HG02943 (cell line): Measurements from ENCODE around the gene NHERF1.

Source experiments
- ATAC-seq: cut with Tn5 transposase; IDR thresholded peaks from one replicate; pipeline ENCODE4 v1.9.1; 2021; ENCODE audit warnings: mild to moderate bottlenecking, low read depth, moderate library complexity; ENCODE audit not compliant: unreplicated experiment

Gene NHERF1

DNA sequence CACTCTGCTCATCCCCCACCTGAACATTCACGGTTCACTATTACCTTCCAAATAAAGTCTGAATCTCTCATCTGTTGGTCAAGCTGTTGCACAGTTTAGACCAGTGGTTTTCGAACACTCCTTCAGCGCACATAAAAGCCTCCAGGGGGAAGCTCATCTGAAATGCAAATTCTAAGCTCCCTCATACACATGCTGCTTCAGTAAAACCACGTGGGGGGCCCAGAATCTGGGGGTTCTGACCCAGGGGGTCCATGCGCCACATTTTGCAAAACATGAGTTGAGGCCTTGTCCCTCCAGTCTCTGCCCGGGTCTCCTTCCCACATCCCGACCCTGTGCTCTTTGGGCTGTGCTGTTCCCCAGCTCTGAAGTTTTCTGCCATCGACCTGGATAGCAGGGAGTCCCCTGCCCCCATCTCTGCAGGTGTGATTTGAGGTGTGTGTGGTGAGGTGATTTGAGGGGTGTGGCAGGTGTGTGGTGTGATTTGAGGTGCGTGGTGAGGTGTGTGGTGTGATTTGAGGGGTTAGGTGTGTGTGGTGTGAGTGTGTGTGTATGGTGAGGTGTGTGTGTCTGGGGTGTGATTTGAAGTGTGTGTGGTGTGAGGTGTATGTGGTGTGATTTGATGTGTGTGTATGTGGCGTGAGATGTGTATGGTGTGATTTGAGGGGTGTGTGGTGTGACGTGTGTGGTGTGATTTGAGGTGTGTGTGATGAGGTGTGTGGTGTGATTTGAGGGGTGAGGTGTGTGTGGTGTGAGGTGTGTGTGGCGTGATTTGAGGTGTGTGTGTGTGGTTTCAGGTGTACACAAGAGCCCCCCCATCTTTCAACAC, 16.2 kb upstream of the NHERF1 start:
- ATAC-seq: no peak

- ATAC-seq: no peak
These were observed 14.9 kb upstream of the NHERF1 start for GRCh38 chr17:74733365-74734122.

GRCh38 chr17:74734256-74734655, 14.2 kb upstream of the NHERF1 start:
- no peak for ATAC-seq

GRCh38 chr17:74736513-74737298, 11.7 kb upstream of the NHERF1 start, which contains the start of gene RAB37:
Gene RAB37 (plus strand): TSS chr17:74737256. CDS start chr17:74737273, 17 bp downstream.
- ATAC-seq: peak; percentile 46

DNA sequence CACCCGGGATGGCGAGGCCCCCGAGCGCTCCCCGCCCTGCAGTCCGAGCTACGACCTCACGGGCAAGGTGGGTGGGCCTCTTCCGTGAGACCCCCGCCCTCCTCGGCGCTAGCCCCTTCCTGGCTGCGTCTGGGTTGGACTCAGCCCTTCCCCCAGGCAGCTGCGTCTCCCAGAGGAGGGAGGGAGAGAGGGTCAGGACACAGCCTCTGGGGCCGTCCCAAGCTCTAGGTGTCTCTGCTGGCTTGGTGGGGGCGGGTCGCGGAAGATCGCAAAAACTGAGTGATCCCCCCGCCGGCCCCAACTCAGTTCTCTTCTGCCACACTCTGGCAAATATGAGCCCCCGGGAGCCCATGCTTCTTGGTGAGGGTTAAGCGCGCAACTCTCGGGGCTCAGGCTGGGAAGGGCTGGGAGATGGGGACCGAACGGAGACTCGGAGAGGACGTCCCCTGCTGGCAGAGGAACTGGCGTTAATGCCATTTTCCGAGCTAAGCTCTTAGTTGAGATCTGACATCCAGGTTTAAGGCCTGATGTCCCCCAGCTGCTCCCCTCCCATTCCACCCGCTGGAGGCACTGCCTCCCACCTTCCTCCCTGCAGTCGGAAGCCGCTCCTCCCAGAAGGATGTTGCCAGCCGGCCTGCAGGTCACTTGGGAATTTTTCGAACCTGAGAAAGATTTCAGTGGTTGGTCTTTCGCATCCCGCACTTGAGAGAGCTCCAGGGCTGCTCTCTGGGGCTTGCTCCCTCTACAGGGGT, 11.0 kb upstream of the NHERF1 start:
- ATAC-seq: no peak

DNA sequence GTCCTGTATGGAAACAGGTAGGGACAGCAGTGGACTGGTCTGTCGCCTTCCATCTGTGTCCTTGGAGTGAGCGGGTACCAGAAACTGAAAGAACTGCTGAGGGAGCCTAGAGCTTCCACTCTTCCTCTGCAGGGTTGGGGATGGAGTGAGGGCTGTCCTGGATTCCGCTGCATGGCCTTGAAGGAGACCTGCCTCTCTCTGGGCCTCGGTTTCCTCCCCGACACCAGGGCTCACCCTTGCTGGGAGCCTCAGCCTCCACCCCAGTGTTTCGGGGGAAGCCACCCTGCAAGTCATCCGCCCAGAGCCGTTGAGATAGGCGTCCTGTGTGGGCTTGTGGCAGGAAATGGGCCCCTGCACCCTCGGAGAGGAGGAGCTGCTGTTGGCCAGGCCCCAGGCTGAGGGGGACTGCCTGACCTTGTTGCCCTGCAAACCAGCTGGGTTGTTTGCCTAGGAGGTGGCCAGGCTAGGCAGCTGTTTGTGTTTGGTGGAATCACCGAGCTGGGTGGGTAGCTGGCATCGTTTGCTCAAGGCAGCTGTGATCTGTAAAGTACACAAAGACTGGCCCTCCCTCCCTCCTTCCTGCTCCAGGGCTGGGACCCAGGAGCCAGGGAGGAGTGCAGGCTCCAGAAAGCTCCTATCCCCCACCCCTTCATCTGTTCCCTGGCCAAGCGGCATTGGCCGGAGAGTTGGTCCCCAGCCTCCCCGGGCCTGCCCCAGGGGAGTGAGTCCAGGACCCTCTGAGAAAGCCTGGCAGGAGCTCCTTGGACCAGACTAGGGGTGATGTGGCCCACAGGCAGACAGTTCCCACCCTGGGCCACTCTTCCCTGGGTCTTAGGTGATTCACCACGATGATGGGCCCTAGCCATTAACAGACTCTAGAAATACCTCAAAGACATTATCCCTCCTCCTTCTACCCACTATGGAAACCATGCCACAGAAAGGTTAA, 10.1 kb upstream of the NHERF1 start:
- ATAC-seq: peak; percentile 40

DNA sequence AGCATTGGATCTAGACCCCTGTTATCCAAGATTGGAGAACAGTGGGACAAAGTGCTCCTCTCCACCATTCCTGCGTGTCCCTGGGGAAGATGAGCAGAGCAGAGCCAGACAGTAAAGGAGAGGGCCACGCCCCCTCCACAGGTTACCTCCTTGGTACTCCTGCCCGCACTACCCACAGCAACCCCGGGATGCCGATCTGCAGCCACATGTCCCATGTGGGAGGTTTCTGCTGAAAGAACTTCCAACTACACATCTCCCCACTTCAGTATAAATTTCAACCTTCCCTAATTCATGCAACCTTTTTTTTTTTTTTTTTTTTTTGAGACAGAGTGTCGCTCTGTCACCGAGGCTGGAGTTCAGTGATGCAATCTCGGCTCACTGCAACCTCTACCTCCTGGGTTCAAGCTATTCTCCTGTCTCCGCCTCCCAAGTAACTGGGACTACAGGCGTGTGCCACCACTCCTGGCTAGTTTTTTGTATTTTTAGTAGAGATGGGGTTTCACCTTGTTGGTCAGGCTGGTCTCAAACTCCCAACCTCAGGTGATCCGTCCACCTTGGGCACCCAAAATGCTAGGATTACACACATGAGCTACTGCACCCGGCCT, 9.1 kb upstream of the NHERF1 start:
- no peak for ATAC-seq

- no peak for ATAC-seq
These were observed 8.3 kb upstream of the NHERF1 start for GRCh38 chr17:74740173-74740572.

DNA sequence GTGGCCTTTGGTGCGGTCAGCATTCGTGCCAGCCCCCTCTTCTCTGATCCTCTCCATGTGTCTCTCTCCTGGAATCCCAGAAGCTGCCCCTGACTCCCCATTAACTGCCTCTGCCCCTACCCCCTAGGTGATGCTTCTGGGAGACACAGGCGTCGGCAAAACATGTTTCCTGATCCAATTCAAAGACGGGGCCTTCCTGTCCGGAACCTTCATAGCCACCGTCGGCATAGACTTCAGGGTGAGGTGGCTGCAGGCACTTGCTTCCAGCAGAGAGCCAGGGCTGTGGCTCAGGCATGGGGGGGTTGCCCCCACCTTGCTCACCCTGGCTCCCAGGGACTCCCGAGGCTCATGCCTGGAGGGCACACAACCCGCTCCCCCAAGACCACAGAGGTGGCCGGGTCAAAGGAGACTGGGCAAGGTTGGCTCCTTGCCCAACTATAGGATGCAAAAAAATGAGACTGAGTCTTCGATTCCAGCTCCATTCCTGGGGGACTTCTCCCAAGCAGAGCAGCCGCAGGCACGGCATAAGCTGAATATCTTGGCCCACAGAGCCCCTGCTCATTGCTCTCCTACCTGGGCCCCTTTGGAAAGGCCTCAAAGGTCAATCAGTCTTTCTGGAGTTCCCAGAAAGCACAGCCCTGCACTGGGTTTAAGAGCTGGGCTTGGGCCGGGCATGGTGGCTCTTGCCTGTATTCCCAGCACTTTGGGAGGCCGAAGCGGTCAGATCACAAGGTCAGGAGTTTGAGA, 7.6 kb upstream of the NHERF1 start:
- ATAC-seq: no peak

DNA sequence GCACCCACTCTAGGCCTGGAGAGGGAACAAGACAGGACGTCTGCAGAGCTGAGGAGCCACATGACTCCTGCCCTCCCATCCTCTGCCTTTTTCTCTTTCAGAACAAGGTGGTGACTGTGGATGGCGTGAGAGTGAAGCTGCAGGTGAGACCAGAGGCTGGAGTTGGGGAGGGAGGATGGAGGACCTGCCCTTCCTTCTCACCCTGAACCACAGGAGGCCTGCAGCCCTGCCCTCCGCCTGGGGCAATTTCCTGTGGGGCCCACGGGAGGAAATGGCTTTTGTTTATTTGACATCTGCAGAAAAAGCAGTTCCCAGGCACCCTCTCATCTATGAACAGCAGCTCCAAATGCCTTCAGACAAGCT, 6.3 kb upstream of the NHERF1 start:
- no peak for ATAC-seq

- no peak for ATAC-seq
These were observed 5.4 kb upstream of the NHERF1 start for GRCh38 chr17:74742978-74743545.

DNA sequence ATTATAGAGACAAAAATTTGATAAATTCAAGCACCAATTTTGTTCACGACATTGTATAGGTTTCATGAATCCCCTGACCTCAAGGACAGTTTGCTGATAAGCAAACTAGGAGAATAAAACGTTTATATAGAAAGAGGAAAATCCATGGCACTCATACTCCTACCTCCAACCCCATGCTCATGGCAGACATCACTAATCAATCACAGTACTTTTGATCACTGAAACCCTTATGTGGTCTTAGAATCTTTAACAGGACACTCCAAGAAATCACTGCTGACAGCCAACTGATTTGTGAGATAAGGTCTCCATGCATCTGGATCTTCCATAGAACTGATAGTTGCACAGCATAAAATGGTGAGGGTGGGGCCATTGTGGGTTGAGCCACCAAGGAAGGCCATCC, 4.7 kb upstream of the NHERF1 start:
- no peak for ATAC-seq

GRCh38 chr17:74744349-74744713, 4.1 kb upstream of the NHERF1 start:
- no peak for ATAC-seq

- no peak for ATAC-seq
These were observed 3.5 kb upstream of the NHERF1 start for GRCh38 chr17:74744714-74745547.

DNA sequence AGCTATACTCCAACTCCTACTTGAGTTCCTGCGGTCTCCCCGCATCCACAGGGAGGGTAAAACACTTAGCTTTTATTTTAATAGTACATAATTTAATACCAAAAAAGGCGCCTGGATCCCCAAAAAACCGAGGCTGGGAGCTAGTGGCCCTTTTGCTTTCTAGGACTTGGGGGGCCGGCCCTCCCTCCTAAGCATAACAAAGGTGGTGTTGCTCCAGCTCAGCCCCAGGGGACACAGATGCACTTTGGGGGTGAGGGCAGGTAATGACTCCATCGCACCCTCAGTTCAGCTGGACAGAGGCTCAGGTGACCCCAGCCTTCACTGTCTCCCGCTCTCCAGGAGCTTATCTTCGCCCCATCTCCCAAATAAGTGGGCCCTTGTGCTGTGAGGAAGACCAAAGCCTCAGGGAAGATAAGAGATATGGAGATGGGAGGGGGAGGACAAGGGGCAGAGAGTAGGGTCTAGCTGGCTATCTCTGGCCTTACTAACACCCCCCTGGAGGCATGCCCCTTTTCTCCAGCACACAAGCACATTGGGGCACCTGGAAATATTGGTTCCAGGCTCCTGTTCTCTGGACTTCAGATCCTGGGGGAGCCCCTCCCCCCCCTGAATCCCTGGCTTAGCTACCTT, 2.8 kb upstream of the NHERF1 start:
- ATAC-seq: no peak

DNA sequence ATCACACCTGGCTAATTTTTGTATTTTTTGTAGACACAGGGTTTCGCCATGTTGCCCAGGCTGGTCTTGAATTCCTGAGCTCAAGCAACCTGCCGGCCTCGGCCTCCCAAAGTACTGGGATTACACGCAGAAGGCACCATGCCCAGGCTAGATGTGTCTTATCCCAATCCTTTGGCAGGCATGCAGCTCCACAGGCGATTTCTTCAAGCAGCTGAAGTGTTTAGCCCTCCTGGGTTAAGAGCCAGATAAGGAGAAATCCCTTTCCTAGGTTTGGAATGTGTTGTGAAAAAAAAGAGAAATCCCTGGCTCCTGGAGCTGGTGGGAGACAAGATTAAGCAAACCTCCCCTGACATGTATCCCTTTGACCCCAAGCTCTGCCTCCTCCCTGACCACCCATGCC, 2.1 kb upstream of the NHERF1 start:
- ATAC-seq: no peak

GRCh38 chr17:74746922-74747321, 1.5 kb upstream of the NHERF1 start:
- ATAC-seq: no peak
